CD4-positive, alpha-beta T cell treated with Interleukin-15 for 1 hour (primary cell): Measurements from ENCODE around the gene C1QTNF4.

Source experiments
- DNase-seq: peaks from one replicate; pipeline ENCODE4 v3.0.0-alpha.2; 2020

C1QTNF4 gene

DNA sequence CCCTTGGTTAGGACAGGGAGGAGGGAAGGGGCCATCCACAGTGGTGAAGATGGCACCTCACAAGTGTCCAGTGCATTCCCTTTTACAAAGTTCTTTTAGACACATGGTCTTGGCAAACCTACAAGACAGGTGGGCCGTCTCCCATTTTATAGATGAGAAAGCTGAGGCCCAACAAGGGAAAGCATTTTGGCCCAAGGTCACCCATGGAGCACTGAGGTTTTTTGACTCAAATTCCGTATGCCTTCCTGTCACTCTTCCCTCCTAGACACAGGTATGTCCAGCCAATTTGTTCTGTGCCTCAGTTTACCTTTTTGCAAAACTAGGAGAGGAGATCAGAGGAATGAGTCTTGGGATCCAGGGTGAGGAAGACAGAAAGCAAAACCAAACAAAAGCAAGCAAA is 1.2 kb downstream of the C1QTNF4 start:
- no peak for DNase-seq

GRCh38 chr11:47592251-47592650 is 2.0 kb downstream of the C1QTNF4 start:
- no peak for DNase-seq

GRCh38 chr11:47591764-47592163 is 2.4 kb downstream of the C1QTNF4 start:
- DNase-seq = no peak

DNA sequence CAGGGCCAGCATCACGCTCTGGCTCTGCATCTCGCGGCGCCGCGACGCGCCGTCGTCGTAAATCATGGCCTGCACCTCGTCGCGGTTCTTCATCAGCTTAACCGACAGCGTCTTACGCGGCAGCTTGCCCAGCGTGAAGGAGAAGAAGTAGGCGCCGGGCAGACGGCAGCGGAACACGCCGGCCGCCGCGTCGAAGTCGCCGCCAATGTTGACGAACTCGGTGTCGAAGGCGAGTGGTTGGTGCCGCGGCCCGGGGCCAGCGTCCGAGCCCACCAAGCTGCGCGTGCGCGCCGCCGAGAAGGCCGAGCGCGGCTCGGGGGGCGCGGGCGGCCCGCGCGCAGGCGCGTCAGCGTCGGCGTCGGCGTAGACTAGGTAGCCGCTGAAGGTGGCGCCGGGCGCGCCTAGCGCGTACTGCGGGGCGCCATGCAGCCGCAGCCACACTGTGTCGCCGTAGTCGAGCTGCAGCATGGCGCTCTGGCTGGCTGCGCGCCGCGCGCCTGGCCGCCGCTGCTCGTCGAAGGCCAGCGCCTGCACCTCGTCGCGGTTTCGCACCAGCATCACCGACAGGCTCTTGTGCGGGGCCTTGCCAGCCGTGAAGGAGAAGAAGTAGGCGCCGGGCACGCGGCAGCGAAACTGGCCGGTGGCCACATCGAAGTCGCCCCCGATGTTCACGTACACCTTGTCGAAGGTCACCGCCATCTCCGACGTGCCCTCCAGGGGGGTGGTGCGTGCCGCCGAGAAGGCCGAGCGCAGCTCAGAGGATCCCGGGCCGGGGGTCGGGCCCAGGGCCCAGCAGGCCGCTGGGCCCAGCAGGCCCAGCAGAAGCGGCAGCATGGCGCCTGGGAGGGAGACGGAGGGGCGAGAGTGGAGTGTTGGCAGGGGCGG is 4.0 kb downstream of the C1QTNF4 start:
- DNase-seq = no peak

- no peak for DNase-seq
Observed at GRCh38 chr11:47589584-47589976, 4.6 kb downstream of the C1QTNF4 start.

DNA sequence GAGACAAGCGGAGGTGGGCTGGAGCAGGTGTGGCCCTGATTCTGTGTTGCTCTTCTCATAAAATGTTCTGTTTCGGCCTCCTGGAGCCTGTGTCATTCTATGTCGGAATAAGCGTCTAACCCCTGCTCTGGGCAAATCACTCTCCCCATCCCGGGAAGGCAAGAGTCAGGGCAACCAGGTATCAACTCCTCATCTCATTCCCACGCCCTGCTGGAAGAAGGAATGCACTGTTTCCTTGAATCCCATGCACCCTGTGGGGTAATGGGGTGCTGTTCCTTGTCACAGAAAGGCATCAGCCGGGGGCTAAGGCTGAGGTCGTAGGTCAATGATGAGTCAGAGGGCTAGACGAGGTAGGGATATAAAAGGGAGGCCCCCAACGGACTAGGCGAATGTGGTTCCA is 5.1 kb downstream of the C1QTNF4 start:
- no peak for DNase-seq

DNA sequence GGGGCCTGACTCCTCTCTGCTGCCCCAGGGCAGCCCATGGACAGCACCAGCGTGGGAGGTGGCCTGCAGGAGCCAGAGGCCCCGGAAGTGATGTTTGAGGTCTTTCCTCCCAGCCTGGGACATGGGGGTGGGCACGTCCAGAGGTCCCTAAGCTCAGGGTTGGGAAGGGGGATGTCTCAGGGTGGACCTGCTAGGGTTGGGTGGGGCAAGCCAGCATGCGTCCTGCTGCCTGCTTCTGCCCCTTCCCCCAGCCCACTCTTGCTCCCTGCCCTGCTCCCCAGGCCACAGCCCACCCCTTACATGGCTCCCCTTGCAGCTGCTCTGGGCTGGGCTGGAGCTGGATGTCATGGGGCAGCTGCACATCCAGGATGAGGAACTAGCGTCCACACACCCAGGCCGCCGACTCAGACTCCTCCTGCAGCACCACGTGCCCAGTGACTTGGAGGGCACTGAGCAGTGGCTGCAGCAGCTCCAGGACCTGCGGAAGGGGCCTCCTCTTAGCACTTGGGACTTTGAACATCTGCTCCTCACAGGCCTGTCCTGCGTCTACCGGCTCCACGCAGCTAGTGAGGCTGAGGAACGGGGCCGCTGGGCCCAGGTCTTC is 6.4 kb downstream of the C1QTNF4 start:
- peak; percentile 57 for DNase-seq

- no peak for DNase-seq
Observed at GRCh38 chr11:47587039-47587716, 7.0 kb downstream of the C1QTNF4 start.

- DNase-seq = no peak
Observed at GRCh38 chr11:47586098-47586855, 7.9 kb downstream of the C1QTNF4 start, which contains the start of gene FAM180B. FAM180B (plus strand) TSS chr11:47586678; CDS start chr11:47586769, 91 bp downstream.

- no peak for DNase-seq
Observed at GRCh38 chr11:47583844-47584243, 10.4 kb downstream of the C1QTNF4 start.

- DNase-seq = peak; percentile 83
Observed at GRCh38 chr11:47578524-47579494, 15.4 kb downstream of the C1QTNF4 start, which contains the start of the genes KBTBD4 and NDUFS3. KBTBD4 (minus strand) TSS chr11:47578970; CDS start chr11:47578951, 19 bp downstream. NDUFS3 (plus strand) TSS chr11:47579074; CDS start chr11:47579092, 18 bp downstream.

DNA sequence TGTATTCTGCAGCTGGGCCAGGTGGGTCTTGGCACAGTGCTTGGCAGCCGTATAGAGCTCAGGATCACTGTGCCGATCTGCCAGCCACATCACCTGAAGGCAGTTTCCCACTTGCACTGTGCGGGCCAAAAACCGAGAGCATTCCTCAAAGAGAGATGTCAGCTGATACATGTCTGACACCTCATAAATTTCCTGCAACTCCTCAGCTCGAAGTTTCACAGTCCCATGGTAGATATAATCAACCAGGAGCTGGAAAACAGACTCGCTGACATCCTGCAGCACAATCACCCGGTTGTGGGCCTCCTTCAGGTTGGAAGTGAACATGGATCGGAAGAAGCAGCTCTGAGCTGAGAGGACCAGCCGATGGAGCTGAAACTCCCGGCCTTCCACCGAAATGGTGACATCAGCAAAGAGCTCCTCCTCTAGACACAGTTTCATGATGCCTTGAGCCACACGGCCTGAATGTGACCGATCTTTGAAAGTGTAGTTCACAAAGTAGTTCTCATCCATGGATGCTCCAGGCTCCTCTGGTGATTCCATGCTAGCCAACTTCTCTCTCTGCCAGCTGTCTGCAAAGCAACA is 16.7 kb downstream of the C1QTNF4 start:
- no peak for DNase-seq

- no peak for DNase-seq
Observed at GRCh38 chr11:47573321-47573720, 20.9 kb downstream of the C1QTNF4 start.

DNA sequence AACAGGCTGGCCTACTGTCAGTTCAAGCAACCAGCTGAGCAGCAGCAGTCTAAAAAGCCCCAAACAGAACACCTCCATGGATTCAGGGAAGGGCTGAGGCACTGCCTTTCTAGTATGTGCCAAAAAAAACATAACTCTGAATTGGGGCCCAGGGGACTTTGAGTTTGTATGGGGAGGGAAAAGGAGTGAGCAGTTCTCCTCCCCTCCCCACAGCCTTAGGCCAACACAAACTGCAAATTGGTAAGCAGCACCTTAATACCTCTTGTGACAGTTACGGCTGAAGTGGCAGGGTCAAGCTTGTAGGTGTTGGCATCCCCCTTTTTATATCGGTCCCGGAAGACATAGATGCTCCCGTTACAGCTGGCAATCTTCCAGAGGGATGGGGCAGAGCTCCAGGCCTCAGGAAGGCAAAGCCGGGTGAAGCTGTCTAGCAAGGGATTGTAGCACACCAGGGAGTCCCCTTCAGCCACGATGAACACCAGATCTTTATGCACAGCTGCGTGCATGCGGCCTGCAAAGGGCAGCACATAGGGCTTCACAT is 21.4 kb downstream of the C1QTNF4 start:
- no peak for DNase-seq

- no peak for DNase-seq
Observed at GRCh38 chr11:47571895-47572294, 22.3 kb downstream of the C1QTNF4 start.

- no peak for DNase-seq
Observed at GRCh38 chr11:47571357-47571729, 22.9 kb downstream of the C1QTNF4 start.

GRCh38 chr11:47570651-47571356 is 23.4 kb downstream of the C1QTNF4 start:
- no peak for DNase-seq

DNA sequence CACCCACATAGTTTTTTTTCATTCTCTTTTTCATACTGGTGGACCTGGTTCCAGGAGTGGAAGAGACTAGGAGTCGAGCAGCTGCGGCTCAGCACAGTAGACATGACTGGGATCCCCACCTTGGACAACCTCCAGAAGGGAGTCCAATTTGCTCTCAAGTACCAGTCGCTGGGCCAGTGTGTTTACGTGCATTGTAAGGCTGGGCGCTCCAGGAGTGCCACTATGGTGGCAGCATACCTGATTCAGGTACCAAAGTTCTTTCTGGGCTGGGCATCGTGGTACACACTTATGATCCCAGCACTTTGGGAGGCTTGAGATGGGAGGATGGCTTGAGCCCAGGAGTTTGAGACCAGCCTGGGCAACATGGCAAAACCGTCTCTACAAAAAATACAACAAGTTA is 24.6 kb downstream of the C1QTNF4 start:
- no peak for DNase-seq

GRCh38 chr11:47566149-47566698 is 28.0 kb downstream of the C1QTNF4 start:
- DNase-seq = no peak
